ENCODE data around the gene AFF1. TPM values are rescaled to one million over a fixed set of nuclear protein-coding genes. Genes with fewer than 3 reads are reported as not detected.

The AFF1 gene
- total and polyA plus RNA-seq, 2 donors from 2014 or later = 13.4 to 187 TPM

GRCh38 chr4:87180767-87181166, 246.0 kb downstream of the AFF1 start:
- no peak for DNase-seq
- intact Hi-C loops (cut with DNase I) = no loop called here
- Histone ChIP-seq H3K27me3 (ENCODE audit: control insufficient read depth, insufficient read depth, low read length) (no peaks in the 10 kb centered on the region), H3K4me1 (ENCODE audit: control insufficient read depth in 2 of 3, insufficient read depth in 2 of 3, low read depth in 1 of 3, low read length in 3 of 3) (no peaks in the 10 kb centered on the region), H3K9ac (ENCODE audit: low read length in 3 of 3) (no peak overlapping the region), H3K27ac (ENCODE audit: low read depth in 2 of 2, low read length in 2 of 2) (no peak overlapping the region), H3K9me3 (ENCODE audit: control insufficient read depth in 2 of 3, insufficient read depth in 1 of 3, low read length in 3 of 3) (no peaks in the 10 kb centered on the region), H3K36me3 (ENCODE audit: control insufficient read depth in 2 of 3, insufficient read depth in 3 of 3, low read length in 3 of 3) (no peaks in the 10 kb centered on the region), H3K4me3 (ENCODE audit: low read length in 3 of 3) (no peak overlapping the region)
- TF ChIP-seq CTCF (IDR thresholded peaks at IDR 0.05; ENCODE audit: borderline replicate concordance, extremely low read depth, insufficient read depth) = no peak
- FAIRE-seq = no peak

- H3K9ac ChIP-seq (ENCODE audit: low read length in 3 of 3) = no peak overlapping the region
- no peak overlapping the region for H3K27ac ChIP-seq (ENCODE audit: low read depth in 2 of 2, low read length in 2 of 2)
- no peak for DNase-seq
- no peak for TF ChIP-seq CTCF (IDR thresholded peaks at IDR 0.05; ENCODE audit: borderline replicate concordance, extremely low read depth, insufficient read depth)
- H3K27me3 ChIP-seq (ENCODE audit: control insufficient read depth, insufficient read depth, low read length) = no peaks in the 10 kb centered on the region
- H3K4me3 ChIP-seq (ENCODE audit: low read length in 3 of 3) = no peak overlapping the region
- intact Hi-C loops (cut with DNase I) = no loop called here
- H3K9me3 ChIP-seq (ENCODE audit: control insufficient read depth in 2 of 3, insufficient read depth in 1 of 3, low read length in 3 of 3) = no peaks in the 10 kb centered on the region
- H3K36me3 ChIP-seq (ENCODE audit: control insufficient read depth in 2 of 3, insufficient read depth in 3 of 3, low read length in 3 of 3) = no peaks in the 10 kb centered on the region
- no peaks in the 10 kb centered on the region for H3K4me1 ChIP-seq (ENCODE audit: control insufficient read depth in 2 of 3, insufficient read depth in 2 of 3, low read depth in 1 of 3, low read length in 3 of 3)
- no peak for FAIRE-seq
These were observed 250.5 kb downstream of the AFF1 start for GRCh38 chr4:87185146-87185870.

GRCh38 chr4:87188048-87188447, 253.2 kb downstream of the AFF1 start:
- Histone ChIP-seq H3K9ac (ENCODE audit: low read length in 3 of 3) (no peak overlapping the region), H3K27me3 (ENCODE audit: control insufficient read depth, insufficient read depth, low read length) (no peaks in the 10 kb centered on the region), H3K4me1 (ENCODE audit: control insufficient read depth in 2 of 3, insufficient read depth in 2 of 3, low read depth in 1 of 3, low read length in 3 of 3) (no peaks in the 10 kb centered on the region), H3K4me3 (ENCODE audit: low read length in 3 of 3) (no peak overlapping the region), H3K36me3 (ENCODE audit: control insufficient read depth in 2 of 3, insufficient read depth in 3 of 3, low read length in 3 of 3) (no peaks in the 10 kb centered on the region), H3K27ac (ENCODE audit: low read depth in 2 of 2, low read length in 2 of 2) (no peak overlapping the region), H3K9me3 (ENCODE audit: control insufficient read depth in 2 of 3, insufficient read depth in 1 of 3, low read length in 3 of 3) (no peaks in the 10 kb centered on the region)
- no peak for FAIRE-seq
- no peak for TF ChIP-seq CTCF (IDR thresholded peaks at IDR 0.05; ENCODE audit: borderline replicate concordance, extremely low read depth, insufficient read depth)
- intact Hi-C loops (cut with DNase I) = no loop called here
- DNase-seq = peak in 2 of 5 donors; percentile 21 to 56
